Body of pancreas (tissue), 4 donors: ENCODE data around the gene C11orf24. TPM values are rescaled to one million over a fixed set of nuclear protein-coding genes. Genes with fewer than 3 reads are reported as not detected.

ENCODE experiments used
- ATAC-seq: fragments of 150-250 bp; one replicate; pipeline ENCODE4 v1.9.1; 2016
- DNase-seq, 4 donors: peaks; one replicate each; pipeline ENCODE4 v3.0.0-alpha.2; 2019
- H3K27ac ChIP-seq, 4 donors: fragments of 200-600 bp; sonication (generic); 1 replicate in 3 of 4; 2 replicates in 1 of 4; pipeline versions ENCODE4 v1.5.1 to v1.6.1; 2016 to 2019; ENCODE audit warnings: mild to moderate bottlenecking in 1 of 4, mixed read lengths in 1 of 4, moderate library complexity in 1 of 4
- H3K27me3 ChIP-seq, 2 donors: fragments of 200-600 bp; sonication (generic); one replicate each; pipeline ENCODE4 v1.6.0; 2016; ENCODE audit warnings: mild to moderate bottlenecking in 1 of 2
- H3K36me3 ChIP-seq, 2 donors: fragments of 200-600 bp; sonication (generic); replicated peaks in 1 of 2; 2 replicates each; pipeline ENCODE4 v1.5.1; 2016; ENCODE audit warnings: low read depth in 2 of 2; ENCODE audit not compliant: insufficient read depth in 1 of 2
- H3K4me1 ChIP-seq: fragments of 200-600 bp; sonication (generic); one replicate; pipeline ENCODE4 v1.6.0; 2016
- H3K4me3 ChIP-seq, 2 donors: fragments of 200-600 bp; sonication (generic); 1 replicate in 1 of 2; 2 replicates in 1 of 2; pipeline ENCODE4 v1.5.1; 2016 to 2019
- H3K9me3 ChIP-seq, 3 donors: fragments of 200-600 bp; sonication (generic); 1 replicate in 2 of 3; 2 replicates in 1 of 3; pipeline ENCODE4 v1.5.1; 2016
- POLR2A ChIP-seq, 3 donors: fragments of 450-650 bp; IDR thresholded peaks; one replicate each; pipeline ENCODE4 v1.6.1; 2016; ENCODE audit warnings: antibody characterized with exemption in 3 of 3, mild to moderate bottlenecking in 2 of 3
- WGBS, 2 donors: methylation state at CpG; one replicate each; pipeline ENCODE4 v1.1.5; 2017; 5-methylcytosine and 5-hydroxymethylcytosine counted together
- intact Hi-C: fragments of 100-400 bp; cut with DNase I; formaldehyde crosslinking; loops from one replicate; pipeline ENCODE4 v1.15.1; 2023
- total RNA-seq, 2 donors: library from RNA; depleted of rRNA; stranded (reverse); fragments of >200 nt; gene quantifications; one replicate each; pipeline ENCODE4 v1.1.0, GENCODE V29; 2016
- TF ChIP-seq, protein P1 (sequence below), 7 experiments: fragments of 450-650 bp in 4 of 7; fragments of 200-600 bp in 3 of 7; sonication (generic) in 3 of 7; IDR thresholded peaks; one replicate each; pipeline ENCODE4 v1.5.1; 2016 to 2019; ENCODE audit warnings: antibody characterized with exemption in 7 of 7

C11orf24 gene
- total RNA-seq, 2 donors from 2014 or later = 8.2 to 14.3 TPM

DNA sequence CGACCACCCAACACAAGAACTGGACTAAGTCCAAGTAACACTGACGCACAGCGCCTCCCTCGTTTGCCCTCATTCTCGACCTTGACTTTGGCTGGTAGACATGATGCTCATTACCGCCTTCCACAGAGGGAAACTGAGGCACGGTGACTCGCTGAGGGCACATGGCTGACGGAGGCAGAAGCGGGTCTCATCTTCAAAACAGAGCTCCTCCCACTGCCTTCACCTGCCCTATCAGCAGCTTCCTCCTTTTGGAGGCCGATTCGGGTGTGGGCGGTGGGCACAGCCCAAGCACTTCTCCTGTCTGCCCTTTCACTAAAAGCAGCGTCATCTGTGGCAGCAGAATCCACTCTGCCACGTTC lies 56.7 kb downstream of the C11orf24 start:
- WGBS, 2 donors = 73 to 76% methylated on average over 6 to 15 of the region's 15 CpGs
- intact Hi-C loops = no loop called here
- H3K27ac ChIP-seq = no peak overlapping the region
- H3K27me3 ChIP-seq = no peaks in the 10 kb centered on the region
- H3K36me3 ChIP-seq = no peaks in the 10 kb centered on the region
- DNase-seq (peak in 1 of 4 donors; percentile 22), ATAC-seq (no peak)
- H3K4me1 ChIP-seq = peaks cover 30% of the 10 kb centered on the region
- H3K4me3 ChIP-seq = no peak overlapping the region
- no peak for TF ChIP-seq POLR2A (IDR thresholded peaks at IDR 0.05)
- TF ChIP-seq, protein P1, sequence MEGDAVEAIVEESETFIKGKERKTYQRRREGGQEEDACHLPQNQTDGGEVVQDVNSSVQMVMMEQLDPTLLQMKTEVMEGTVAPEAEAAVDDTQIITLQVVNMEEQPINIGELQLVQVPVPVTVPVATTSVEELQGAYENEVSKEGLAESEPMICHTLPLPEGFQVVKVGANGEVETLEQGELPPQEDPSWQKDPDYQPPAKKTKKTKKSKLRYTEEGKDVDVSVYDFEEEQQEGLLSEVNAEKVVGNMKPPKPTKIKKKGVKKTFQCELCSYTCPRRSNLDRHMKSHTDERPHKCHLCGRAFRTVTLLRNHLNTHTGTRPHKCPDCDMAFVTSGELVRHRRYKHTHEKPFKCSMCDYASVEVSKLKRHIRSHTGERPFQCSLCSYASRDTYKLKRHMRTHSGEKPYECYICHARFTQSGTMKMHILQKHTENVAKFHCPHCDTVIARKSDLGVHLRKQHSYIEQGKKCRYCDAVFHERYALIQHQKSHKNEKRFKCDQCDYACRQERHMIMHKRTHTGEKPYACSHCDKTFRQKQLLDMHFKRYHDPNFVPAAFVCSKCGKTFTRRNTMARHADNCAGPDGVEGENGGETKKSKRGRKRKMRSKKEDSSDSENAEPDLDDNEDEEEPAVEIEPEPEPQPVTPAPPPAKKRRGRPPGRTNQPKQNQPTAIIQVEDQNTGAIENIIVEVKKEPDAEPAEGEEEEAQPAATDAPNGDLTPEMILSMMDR (IDR thresholded peaks at IDR 0.05) = no peak
- no peaks in the 10 kb centered on the region for H3K9me3 ChIP-seq

DNA sequence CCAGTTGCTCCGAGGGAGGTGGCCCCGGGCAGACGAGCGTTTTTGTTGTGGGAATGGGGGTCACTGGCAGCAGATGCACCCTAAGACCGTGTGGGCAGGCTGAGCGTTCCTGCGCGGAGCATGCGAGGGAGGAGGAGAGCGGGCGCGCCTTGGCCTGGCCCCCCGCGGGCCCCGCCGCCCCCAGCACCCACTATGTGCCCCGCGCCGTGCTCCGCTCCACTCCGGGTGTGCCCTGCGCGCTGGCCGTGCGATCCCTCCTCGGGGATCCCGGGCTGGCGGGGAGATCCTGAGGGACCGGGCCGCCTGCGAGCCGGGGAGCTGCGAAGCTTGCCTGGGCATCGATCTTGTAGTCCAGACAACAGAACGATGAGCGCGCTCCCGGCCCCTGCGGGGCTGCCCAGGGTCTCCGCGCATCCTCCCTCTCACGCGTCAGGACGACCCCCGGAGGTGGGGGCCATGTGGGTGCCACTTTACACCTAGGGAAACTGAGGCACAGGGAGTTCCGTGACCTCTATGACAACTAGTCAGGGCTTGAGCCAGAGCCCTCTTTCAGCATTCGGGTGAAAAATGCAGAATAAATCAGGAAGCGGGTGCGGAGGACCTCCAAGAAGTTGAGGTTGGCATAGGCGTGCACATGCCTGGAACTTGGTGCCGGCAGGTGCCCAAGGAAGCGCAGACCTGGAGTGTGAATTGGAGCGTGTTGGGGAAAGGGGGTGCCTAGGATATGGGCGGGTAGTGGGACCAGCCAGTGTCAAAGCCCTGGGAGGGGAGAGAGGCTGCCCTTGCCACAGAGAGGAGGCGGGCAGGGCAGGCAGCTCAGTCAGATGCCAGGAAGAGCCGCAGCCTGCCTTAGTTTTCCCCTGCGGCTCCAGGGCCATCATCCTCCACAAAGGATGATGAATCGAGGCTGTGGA lies 57.3 kb downstream of the C11orf24 start:
- ATAC-seq (no peak), DNase-seq (peak; percentile 20 to 43 (median 33))
- no peaks in the 10 kb centered on the region for H3K36me3 ChIP-seq
- H3K27ac ChIP-seq = peak overlapping the region; percentile 98 to 100 (median 99)
- H3K4me3 ChIP-seq = peak overlapping the region; percentile 55 to 68
- no peaks in the 10 kb centered on the region for H3K27me3 ChIP-seq
- WGBS, 2 donors = 19 to 46% methylated on average over 15 to 48 of the region's 58 CpGs
- no peaks in the 10 kb centered on the region for H3K9me3 ChIP-seq
- TF ChIP-seq, protein P1 (IDR thresholded peaks at IDR 0.05) = no peak
- no peak for TF ChIP-seq POLR2A (IDR thresholded peaks at IDR 0.05)
- peaks cover 36% of the 10 kb centered on the region for H3K4me1 ChIP-seq
- intact Hi-C loops = no loop called here

DNA sequence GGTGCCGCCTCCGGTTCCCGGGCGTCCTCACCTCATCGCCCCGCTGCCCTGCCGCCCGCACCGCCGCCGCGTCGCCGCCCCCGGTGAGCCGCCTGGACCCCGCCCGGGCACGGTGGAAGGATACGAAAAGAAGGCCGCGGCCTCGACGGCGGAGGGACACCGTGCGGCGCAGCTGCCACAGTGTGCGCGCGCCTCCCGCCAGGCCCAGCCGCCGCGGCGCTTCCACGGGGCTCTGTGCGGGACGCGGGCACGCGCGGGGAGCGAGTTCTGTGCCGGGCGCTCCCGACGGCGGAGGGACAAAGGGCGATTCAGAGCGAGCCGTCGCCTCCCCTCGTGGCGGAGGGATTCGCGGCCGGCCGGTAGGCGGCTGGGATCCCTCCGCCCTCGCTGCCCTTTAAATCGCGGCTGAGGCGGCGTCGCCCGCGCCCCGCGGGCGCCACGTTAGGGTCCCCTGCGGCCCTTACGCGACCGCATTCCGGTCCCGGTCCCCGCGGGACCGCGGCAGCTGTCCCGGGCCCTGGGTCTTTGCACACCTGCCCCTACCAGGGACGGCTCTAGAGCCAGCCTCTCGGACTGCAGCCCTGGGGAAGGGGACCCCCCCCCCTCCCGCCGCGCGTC lies 58.1 kb downstream of the C11orf24 start:
- Histone ChIP-seq H3K4me1 (peaks cover 44% of the 10 kb centered on the region), H3K27ac (peak overlapping the region; percentile 98 to 100 (median 99)), H3K27me3 (no peaks in the 10 kb centered on the region), H3K4me3 (peak overlapping the region; percentile 55 to 68), H3K9me3 (no peaks in the 10 kb centered on the region), H3K36me3 (no peaks in the 10 kb centered on the region)
- peak; percentile 87 to 90 (median 90) for DNase-seq
- peak; percentile 72 for ATAC-seq
- intact Hi-C loops = no loop called here
- WGBS, 2 donors = 0% methylated on average over 81 of the region's 90 CpGs; no CpG with 5 or more reads in 1 of the 2 donors
- TF ChIP-seq POLR2A (IDR thresholded peaks at IDR 0.05) = peak; percentile 98 to 99 (median 98)
- TF ChIP-seq, protein P1 (IDR thresholded peaks at IDR 0.05) = peak in 3 of 7 experiments; percentile 11 to 41 (median 17)

DNA sequence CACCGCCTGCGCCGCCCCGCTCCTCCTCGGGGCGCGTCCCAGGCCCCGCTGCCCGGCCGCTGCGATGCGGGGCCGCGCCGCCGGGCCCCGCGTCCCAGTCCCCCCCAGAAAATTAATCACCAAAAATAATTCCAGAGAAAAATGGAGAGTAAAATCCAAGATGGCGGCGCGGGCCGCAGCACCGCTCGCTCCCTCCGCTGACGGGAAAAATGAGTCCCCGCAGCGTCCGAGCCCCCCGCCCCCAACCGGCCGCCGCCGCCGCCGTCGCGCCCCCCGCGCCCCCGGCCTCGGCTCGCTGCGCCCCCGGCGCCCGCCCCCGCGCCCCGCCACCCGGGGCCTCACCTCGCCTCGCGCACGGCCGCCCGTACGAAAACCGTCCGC lies 58.6 kb downstream of the C11orf24 start, which contains the start of gene KMT5B:
Gene KMT5B (minus strand): TSS at position 162 of the 381 bp plus-strand sequence. CDS start 23,220 bp downstream, outside the sequence.
- H3K27ac ChIP-seq = peak within 1 kb of the TSS; percentile 98 to 100 (median 99)
- no peaks in the 10 kb centered on the region for H3K9me3 ChIP-seq
- H3K4me1 ChIP-seq = peaks cover 49% of the 10 kb centered on the region
- TF ChIP-seq, protein P1 (IDR thresholded peaks at IDR 0.05) = no peak
- no peak for TF ChIP-seq POLR2A (IDR thresholded peaks at IDR 0.05)
- ATAC-seq (peak; percentile 34), DNase-seq (peak; percentile 56 to 66 (median 62))
- no peaks in the 10 kb centered on the region for H3K27me3 ChIP-seq
- H3K4me3 ChIP-seq = peak within 1 kb of the TSS; percentile 73 to 88
- 1% methylated on average over 29 of the region's 60 CpGs; no CpG with 5 or more reads in 1 of the 2 donors for WGBS, 2 donors
- intact Hi-C loops = no loop called here
- no peaks in the 10 kb centered on the region for H3K36me3 ChIP-seq
